A673 (cell line): ENCODE results near the gene CCDC110. TPM values are rescaled to one million over a fixed set of nuclear protein-coding genes. Genes with fewer than 3 reads are reported as not detected.

Experiments
- BruUV-seq: library from RNA; stranded (reverse); fragments of 400-500 nt; replicated peaks from 2 replicates; lab custom pipeline; 2021; lab: Mats Ljungman, UMichigan
- CTCF ChIA-PET: fragments of 300-600 bp; sonication (Branson Sonifier 250); formaldehyde crosslinking; loops from one replicate; lab custom pipeline; 2022; ENCODE audit warnings: antibody characterized with exemption; lab: Charles Lee
- POLR2A ChIA-PET: fragments of 300-600 bp; sonication (Branson Sonifier 250); formaldehyde crosslinking; loops from one replicate; lab custom pipeline; 2022; ENCODE audit warnings: antibody characterized with exemption; ENCODE audit not compliant: low non-redundant PET; lab: Charles Lee
- DNase-seq: peaks from one replicate; pipeline ENCODE4 v3.0.0-alpha.2; 2015; ENCODE audit warnings: low spot score
- H3K27ac ChIP-seq: fragments of 200-600 bp; sonication (generic); 2 replicates; pipeline ENCODE4 v1.5.1; 2016; ENCODE audit warnings: mixed run types, low read depth, mild to moderate bottlenecking, mixed read lengths, antibody characterized with exemption, low read length; ENCODE audit not compliant: poor library complexity, severe bottlenecking
- H3K27me3 ChIP-seq: fragments of 200-600 bp; sonication (generic); replicated peaks from 2 replicates; pipeline ENCODE4 v1.6.1; 2017; ENCODE audit warnings: mixed run types, low read depth, mild to moderate bottlenecking, mixed read lengths, antibody characterized with exemption, low read length; ENCODE audit not compliant: insufficient read depth, poor library complexity
- H3K36me3 ChIP-seq: fragments of 200-600 bp; sonication (generic); 2 replicates; pipeline ENCODE4 v1.6.1; 2016; ENCODE audit warnings: mixed run types, mild to moderate bottlenecking, mixed read lengths, antibody characterized with exemption, low read length; ENCODE audit not compliant: insufficient read depth, poor library complexity, severe bottlenecking
- H3K4me1 ChIP-seq: fragments of 200-600 bp; sonication (generic); 2 replicates; pipeline ENCODE4 v1.6.1; 2017; ENCODE audit warnings: mixed run types, mild to moderate bottlenecking, mixed read lengths, antibody characterized with exemption, low read length; ENCODE audit not compliant: insufficient read depth, poor library complexity, severe bottlenecking
- H3K4me3 ChIP-seq: fragments of 200-600 bp; sonication (generic); 2 replicates; pipeline ENCODE4 v1.5.1; 2016; ENCODE audit warnings: low read depth, mixed run types, mild to moderate bottlenecking, mixed read lengths, low read length; ENCODE audit not compliant: poor library complexity, severe bottlenecking
- H3K9me3 ChIP-seq: fragments of 200-600 bp; sonication (generic); 2 replicates; pipeline ENCODE4 v1.6.1; 2016; ENCODE audit warnings: mixed run types, low read depth, mild to moderate bottlenecking, mixed read lengths, antibody characterized with exemption, low read length; ENCODE audit not compliant: poor library complexity, severe bottlenecking
- EZH2 ChIP-seq: fragments of 200-600 bp; sonication (generic); IDR thresholded peaks from 2 replicates; pipeline ENCODE4 v1.6.1; 2017; ENCODE audit warnings: borderline replicate concordance, low read depth, mild to moderate bottlenecking, mixed read lengths, antibody characterized with exemption, low read length; ENCODE audit not compliant: poor library complexity, severe bottlenecking
- intact Hi-C: fragments of 100-400 bp; cut with micrococcal nuclease; formaldehyde crosslinking; loops from one replicate; pipeline ENCODE4 v1.10.0; 2022; ENCODE audit not compliant: unreplicated experiment
- total RNA-seq: library from RNA; stranded (reverse); gene quantifications from 2 replicates; pipeline ENCODE4 v1.2.3, GENCODE V29; 2021
- TF ChIP-seq, protein P1 (sequence below): fragments of 300-800, 200-600 bp; sonication (generic); conservative IDR thresholded peaks from 2 replicates; pipeline ENCODE4 v1.5.1; 2017; ENCODE audit warnings: low read depth, mild to moderate bottlenecking, antibody characterized with exemption, low read length, moderate library complexity, mixed read lengths

CCDC110 gene
- total RNA-seq, 1 experiment from 2014 or later = not detected

DNA sequence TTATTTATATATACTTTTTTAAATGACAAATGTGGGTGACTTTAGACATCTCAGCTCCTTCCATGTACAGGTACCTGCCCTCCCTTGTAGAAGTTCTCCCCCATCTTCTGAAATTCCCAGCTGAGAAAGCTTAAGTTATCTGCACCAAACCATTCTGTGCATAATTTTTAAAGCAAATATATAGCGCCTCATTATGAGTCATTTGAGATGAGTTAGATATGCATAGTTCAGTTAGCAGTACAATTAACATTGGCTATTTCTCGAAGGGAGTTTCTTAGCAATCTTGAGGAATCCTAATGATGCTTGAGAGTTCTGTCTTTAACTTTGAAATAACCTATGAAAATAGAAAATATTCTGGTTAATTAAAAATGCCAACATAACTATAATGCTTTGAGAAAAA is 26.3 kb downstream of the CCDC110 start:
- Histone ChIP-seq H3K4me3 (no peak overlapping the region), H3K9me3 (no peaks in the 10 kb centered on the region), H3K4me1 (no peaks in the 10 kb centered on the region), H3K27me3 (no peaks in the 10 kb centered on the region), H3K36me3 (no peaks in the 10 kb centered on the region), H3K27ac (no peak overlapping the region)
- intact Hi-C loops = no loop called here
- CTCF ChIA-PET = no interaction called here
- TF ChIP-seq, protein P1, sequence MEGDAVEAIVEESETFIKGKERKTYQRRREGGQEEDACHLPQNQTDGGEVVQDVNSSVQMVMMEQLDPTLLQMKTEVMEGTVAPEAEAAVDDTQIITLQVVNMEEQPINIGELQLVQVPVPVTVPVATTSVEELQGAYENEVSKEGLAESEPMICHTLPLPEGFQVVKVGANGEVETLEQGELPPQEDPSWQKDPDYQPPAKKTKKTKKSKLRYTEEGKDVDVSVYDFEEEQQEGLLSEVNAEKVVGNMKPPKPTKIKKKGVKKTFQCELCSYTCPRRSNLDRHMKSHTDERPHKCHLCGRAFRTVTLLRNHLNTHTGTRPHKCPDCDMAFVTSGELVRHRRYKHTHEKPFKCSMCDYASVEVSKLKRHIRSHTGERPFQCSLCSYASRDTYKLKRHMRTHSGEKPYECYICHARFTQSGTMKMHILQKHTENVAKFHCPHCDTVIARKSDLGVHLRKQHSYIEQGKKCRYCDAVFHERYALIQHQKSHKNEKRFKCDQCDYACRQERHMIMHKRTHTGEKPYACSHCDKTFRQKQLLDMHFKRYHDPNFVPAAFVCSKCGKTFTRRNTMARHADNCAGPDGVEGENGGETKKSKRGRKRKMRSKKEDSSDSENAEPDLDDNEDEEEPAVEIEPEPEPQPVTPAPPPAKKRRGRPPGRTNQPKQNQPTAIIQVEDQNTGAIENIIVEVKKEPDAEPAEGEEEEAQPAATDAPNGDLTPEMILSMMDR = no peak
- no peak for TF ChIP-seq EZH2
- POLR2A ChIA-PET = interaction anchor here (0.5 kb wide), 1 partner anchor 8 kb away, joined by 27 read pairs; no protein-coding TSS in a partner anchor
- no peak for DNase-seq
- BruUV-seq = no TSS peak

GRCh38 chr4:185441479-185441878 is 30.1 kb downstream of the CCDC110 start:
- DNase-seq = no peak
- H3K27me3 ChIP-seq = no peaks in the 10 kb centered on the region
- H3K9me3 ChIP-seq = no peaks in the 10 kb centered on the region
- intact Hi-C loops = no loop called here
- CTCF ChIA-PET = no interaction called here
- no peaks in the 10 kb centered on the region for H3K36me3 ChIP-seq
- POLR2A ChIA-PET = interaction anchor here (0.6 kb wide), 1 partner anchor 481 kb away, joined by 4 read pairs; no protein-coding TSS in a partner anchor
- H3K4me1 ChIP-seq = no peaks in the 10 kb centered on the region
- no peak overlapping the region for H3K4me3 ChIP-seq
- no peak for TF ChIP-seq EZH2
- TF ChIP-seq, protein P1 = no peak
- H3K27ac ChIP-seq = no peak overlapping the region
- no TSS peak for BruUV-seq

- TF ChIP-seq, protein P1 = no peak
- TF ChIP-seq EZH2 = no peak
- DNase-seq = no peak
- BruUV-seq = no TSS peak
- H3K9me3 ChIP-seq = no peaks in the 10 kb centered on the region
- CTCF ChIA-PET = no interaction called here
- no peaks in the 10 kb centered on the region for H3K36me3 ChIP-seq
- H3K27ac ChIP-seq = no peak overlapping the region
- H3K4me3 ChIP-seq = no peak overlapping the region
- H3K27me3 ChIP-seq = no peaks in the 10 kb centered on the region
- intact Hi-C loops = no loop called here
- H3K4me1 ChIP-seq = no peaks in the 10 kb centered on the region
- POLR2A ChIA-PET = no interaction called here
Measured at GRCh38 chr4:185437809-185438208, 33.7 kb downstream of the CCDC110 start.
